K562 (cell line): Measurements from ENCODE around the gene CRYBB1.

Experiments used
- CHCHD3 ChIP-seq: fragments of 250-450 bp; sonication (Bioruptor Pico); IDR thresholded peaks from 2 replicates; pipeline ENCODE4 v2.1.2; 2022; ENCODE audit warnings: mild to moderate bottlenecking
- CTCF ChIP-seq, 3 experiments: IDR thresholded peaks in 2 of 3; conservative IDR thresholded peaks in 1 of 3; 2 replicates each; pipeline ENCODE4 v1.5.1; 2011 to 2012; ENCODE audit warnings: low read length in 3 of 3, mild to moderate bottlenecking in 3 of 3, control low read depth in 2 of 3, improper control_type of control experiment in 1 of 3, inconsistent platforms in 1 of 3, low read depth in 1 of 3, mixed read lengths in 1 of 3, moderate library complexity in 1 of 3; ENCODE audit not compliant: insufficient read depth in 2 of 3
- E2F4 ChIP-seq: sonication (generic); formaldehyde crosslinking; IDR thresholded peaks from 2 replicates; pipeline ENCODE4 v1.8.0; 2022; ENCODE audit warnings: mild to moderate bottlenecking, low read depth, missing genetic modification reagents
- EZH2 ChIP-seq: IDR thresholded peaks from 2 replicates; pipeline ENCODE4 v1.6.1; 2012; ENCODE audit warnings: low read depth, mild to moderate bottlenecking, inconsistent platforms, low read length, borderline replicate concordance
- MED1 ChIP-seq: sonication (generic); formaldehyde crosslinking; IDR thresholded peaks from 2 replicates; pipeline ENCODE4 v1.8.1; 2023; ENCODE audit warnings: missing genetic modification reagents, borderline replicate concordance
- NR2F6 ChIP-seq: fragments of 450-650 bp; formaldehyde crosslinking; IDR thresholded peaks from 2 replicates; pipeline ENCODE4 v1.4.0; 2020; ENCODE audit warnings: mild to moderate bottlenecking
- PKNOX1 ChIP-seq: fragments of 450-650 bp; IDR thresholded peaks from 2 replicates; pipeline ENCODE4 v1.6.1; 2016
- POLR2A ChIP-seq: fragments of 450-650 bp; conservative IDR thresholded peaks from 2 replicates; pipeline ENCODE4 v1.6.1; 2016
- POLR2AphosphoS5 ChIP-seq: IDR thresholded peaks from 2 replicates; pipeline ENCODE4 v1.6.1; 2011; ENCODE audit warnings: mild to moderate bottlenecking, low read depth, low read length, moderate library complexity; ENCODE audit not compliant: control insufficient read depth, insufficient read depth
- POU5F1 ChIP-seq: fragments of 150-350 bp; IDR thresholded peaks from 2 replicates; pipeline ENCODE4 v1.6.1; 2014; ENCODE audit warnings: borderline replicate concordance, low read length, low read depth, mild to moderate bottlenecking; ENCODE audit not compliant: partially characterized antibody
- YY1 ChIP-seq, 3 experiments: IDR thresholded peaks; 2 replicates each; pipeline ENCODE4 v1.6.1; 2011; ENCODE audit warnings: low read length in 2 of 3, mild to moderate bottlenecking in 2 of 3, moderate library complexity in 2 of 3, borderline replicate concordance in 1 of 3, control low read depth in 1 of 3, low read depth in 1 of 3; ENCODE audit not compliant: insufficient read depth in 3 of 3, insufficient replicate concordance in 2 of 3, control insufficient read depth in 1 of 3, insufficient read length in 1 of 3; ENCODE audit errors: extremely low read depth in 1 of 3
- ZNF695 ChIP-seq: fragments of 450-650 bp; formaldehyde crosslinking; IDR thresholded peaks from 2 replicates; pipeline ENCODE4 v1.4.0; 2020; ENCODE audit warnings: mild to moderate bottlenecking, moderate library complexity
- TF ChIP-seq, protein P1 (sequence below), 2 experiments: IDR thresholded peaks in 1 of 2; conservative IDR thresholded peaks in 1 of 2; 2 replicates each; pipeline ENCODE4 v1.6.1; 2016; ENCODE audit warnings: low read depth in 2 of 2, mild to moderate bottlenecking in 1 of 2, missing compliant biosample characterization in 1 of 2, missing genetic modification characterization in 1 of 2, moderate library complexity in 1 of 2
- TF ChIP-seq, protein P2 (sequence below): IDR thresholded peaks from 3 replicates; pipeline ENCODE4 v1.6.1; 2011; ENCODE audit warnings: borderline replicate concordance, mild to moderate bottlenecking, moderate library complexity; ENCODE audit not compliant: insufficient read length; ENCODE audit errors: extremely low read depth

DNA sequence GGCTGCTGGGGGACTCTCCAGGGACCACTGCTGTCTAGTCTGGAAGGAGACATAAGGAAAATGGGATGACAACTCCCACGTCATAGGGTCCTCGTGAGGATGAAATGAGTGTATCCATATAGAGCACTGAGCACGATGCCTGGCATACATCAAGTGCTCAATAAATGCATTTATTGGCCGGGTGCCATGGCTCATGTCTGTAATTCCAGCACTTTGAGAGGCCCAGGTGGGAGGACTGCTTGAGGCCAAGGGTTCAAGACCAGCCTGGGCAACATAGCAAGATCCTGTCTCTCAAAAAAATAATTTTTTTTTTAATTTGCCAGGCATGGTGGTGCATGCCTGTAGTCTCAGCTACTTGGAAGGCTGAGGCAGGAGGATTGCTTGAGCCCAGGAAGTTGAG lies 15.7 kb downstream of the CRYBB1 start:
- TF ChIP-seq E2F4 (CRISPR knock-in tag) (no peak), NR2F6 (CRISPR knock-in tag) (no peak), EZH2 (no peak), MED1 (no peak), POU5F1 (no peak), YY1 (IDR thresholded peaks at IDR 0.05; ENCODE audit: borderline replicate concordance in 1 of 3, control insufficient read depth in 1 of 3, extremely low read depth in 1 of 3, insufficient read depth in 3 of 3, insufficient read length in 1 of 3, insufficient replicate concordance in 2 of 3, low read depth in 1 of 3, low read length in 2 of 3) (no peak), CHCHD3 (CRISPR knock-in tag) (no peak), POLR2AphosphoS5 (no peak), PKNOX1 (no peak), ZNF695 (CRISPR knock-in tag) (no peak), POLR2A (no peak), CTCF (IDR thresholded peaks at IDR 0.05 in 2 of 3, conservative IDR thresholded peaks at IDR 0.05 in 1 of 3; ENCODE audit: insufficient read depth in 2 of 3, low read depth in 1 of 3, low read length in 3 of 3) (no peak)
- TF ChIP-seq, protein P1, sequence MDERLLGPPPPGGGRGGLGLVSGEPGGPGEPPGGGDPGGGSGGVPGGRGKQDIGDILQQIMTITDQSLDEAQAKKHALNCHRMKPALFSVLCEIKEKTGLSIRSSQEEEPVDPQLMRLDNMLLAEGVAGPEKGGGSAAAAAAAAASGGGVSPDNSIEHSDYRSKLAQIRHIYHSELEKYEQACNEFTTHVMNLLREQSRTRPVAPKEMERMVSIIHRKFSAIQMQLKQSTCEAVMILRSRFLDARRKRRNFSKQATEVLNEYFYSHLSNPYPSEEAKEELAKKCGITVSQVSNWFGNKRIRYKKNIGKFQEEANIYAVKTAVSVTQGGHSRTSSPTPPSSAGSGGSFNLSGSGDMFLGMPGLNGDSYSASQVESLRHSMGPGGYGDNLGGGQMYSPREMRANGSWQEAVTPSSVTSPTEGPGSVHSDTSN (CRISPR knock-in tag; IDR thresholded peaks at IDR 0.05; ENCODE audit: low read depth), result no peak
- TF ChIP-seq, protein P1 (tag; conservative IDR thresholded peaks at IDR 0.05; ENCODE audit: low read depth), result no peak
- TF ChIP-seq, protein P2, sequence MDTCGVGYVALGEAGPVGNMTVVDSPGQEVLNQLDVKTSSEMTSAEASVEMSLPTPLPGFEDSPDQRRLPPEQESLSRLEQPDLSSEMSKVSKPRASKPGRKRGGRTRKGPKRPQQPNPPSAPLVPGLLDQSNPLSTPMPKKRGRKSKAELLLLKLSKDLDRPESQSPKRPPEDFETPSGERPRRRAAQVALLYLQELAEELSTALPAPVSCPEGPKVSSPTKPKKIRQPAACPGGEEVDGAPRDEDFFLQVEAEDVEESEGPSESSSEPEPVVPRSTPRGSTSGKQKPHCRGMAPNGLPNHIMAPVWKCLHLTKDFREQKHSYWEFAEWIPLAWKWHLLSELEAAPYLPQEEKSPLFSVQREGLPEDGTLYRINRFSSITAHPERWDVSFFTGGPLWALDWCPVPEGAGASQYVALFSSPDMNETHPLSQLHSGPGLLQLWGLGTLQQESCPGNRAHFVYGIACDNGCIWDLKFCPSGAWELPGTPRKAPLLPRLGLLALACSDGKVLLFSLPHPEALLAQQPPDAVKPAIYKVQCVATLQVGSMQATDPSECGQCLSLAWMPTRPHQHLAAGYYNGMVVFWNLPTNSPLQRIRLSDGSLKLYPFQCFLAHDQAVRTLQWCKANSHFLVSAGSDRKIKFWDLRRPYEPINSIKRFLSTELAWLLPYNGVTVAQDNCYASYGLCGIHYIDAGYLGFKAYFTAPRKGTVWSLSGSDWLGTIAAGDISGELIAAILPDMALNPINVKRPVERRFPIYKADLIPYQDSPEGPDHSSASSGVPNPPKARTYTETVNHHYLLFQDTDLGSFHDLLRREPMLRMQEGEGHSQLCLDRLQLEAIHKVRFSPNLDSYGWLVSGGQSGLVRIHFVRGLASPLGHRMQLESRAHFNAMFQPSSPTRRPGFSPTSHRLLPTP, result no peak
